ENCODE measurements around the gene BOD1.
"Not testable (repeated sequence)": the region's sequence is repeated elsewhere in the genome, so short reads cannot be mapped to it uniquely, and the experiment has no call there.

BOD1 gene

DNA sequence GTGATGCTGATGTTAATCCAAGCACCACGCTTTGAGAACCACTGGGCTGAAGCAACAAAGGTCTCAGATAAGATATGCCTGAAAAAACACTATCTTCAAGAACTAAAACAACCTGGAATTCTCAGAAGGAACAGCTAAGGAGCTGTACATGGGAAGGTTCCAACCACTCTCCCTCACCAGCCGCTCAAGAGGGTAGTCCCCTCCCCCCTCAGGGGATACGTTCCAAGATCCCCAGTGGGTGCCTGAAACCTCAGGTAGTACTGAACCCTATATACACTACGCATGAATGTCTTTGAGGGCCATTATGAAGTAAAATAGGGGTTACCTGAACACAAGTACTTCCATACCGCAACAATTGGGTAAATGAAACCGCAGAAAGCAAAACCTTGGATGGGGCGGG lies 1.9 kb downstream of the BOD1 start:
- H3K4me3 ChIP-seq (ENCODE audit: low read length) = no peak overlapping the region
- no peak for TF ChIP-seq ZNF274 (IDR thresholded peaks at IDR 0.05; ENCODE audit: low read depth, low read length)

DNA sequence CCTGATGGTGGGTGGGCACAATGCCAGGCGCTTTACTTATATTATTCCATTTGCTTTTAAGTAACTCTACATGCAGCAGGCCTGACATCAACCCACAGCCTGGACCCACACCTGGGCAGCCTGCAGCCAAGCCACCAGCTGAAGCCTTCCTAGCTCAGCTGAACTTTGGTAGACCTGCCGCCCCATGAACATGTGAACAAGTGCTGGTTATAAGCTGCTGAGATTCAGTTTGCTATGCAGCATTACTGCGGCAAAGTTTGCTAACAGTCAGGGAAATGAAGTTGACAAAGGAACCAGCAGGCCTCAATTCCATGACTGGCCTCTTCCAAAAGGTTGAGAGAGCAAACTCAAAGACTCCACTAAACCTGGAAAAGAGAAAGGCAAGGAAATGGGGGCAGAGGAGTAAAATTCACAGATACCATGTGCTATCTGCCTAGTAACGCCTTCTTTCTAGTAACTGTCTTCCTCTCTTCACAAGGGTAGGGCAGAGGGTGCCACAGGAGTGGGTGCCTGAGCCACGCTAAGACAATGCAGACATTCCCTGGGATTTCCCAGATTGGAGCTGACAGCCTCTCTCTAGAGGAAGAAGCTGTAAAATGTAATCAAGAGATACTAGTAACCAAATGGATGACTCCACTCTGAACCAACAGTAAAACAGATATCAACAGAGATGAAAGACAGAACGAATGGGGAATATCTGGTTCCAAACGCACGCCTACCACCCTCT lies 2.9 kb downstream of the BOD1 start:
- H3K4me3 ChIP-seq (ENCODE audit: low read length) = no peak overlapping the region
- no peak for TF ChIP-seq ZNF274 (IDR thresholded peaks at IDR 0.05; ENCODE audit: low read depth, low read length)

DNA sequence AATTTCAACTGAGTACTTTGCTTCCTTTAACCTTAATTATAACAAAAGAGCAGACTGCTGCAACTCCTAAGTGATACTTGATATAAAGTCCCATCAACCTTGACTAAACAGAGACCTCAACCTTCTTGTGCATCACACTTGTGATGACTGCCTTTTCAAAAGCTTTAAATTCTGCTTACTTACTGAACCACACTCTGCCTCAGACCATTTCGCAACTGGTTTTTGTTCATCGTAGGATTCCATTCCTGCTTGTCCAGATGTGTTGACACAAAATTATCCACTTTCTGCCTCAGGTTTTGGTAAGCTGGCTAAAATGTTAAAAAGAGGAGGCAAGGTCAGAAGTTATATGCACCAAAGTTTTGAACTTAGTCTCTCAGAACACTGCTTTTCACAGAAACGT lies 3.5 kb downstream of the BOD1 start:
- no peak for TF ChIP-seq ZNF274 (IDR thresholded peaks at IDR 0.05; ENCODE audit: low read depth, low read length)
- no peak overlapping the region for H3K4me3 ChIP-seq (ENCODE audit: low read length)

DNA sequence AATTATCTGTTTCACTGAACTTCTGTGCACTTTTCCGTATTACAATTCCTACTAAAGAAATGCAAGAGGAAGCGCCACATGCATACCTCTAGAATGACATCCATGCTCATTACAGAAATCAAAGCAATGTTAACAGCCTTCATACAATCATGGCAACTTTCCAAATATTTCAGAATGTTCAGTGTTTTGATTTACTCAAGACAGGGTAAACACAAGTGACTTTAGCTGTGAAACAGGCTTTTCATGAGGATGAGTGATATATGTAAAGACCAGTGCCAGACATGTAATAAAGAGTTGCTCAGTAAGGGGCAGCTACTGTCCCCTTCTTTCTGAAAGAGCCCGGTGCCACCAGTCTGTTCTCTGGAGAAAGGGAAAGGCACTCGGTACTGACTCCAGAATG lies 4.7 kb downstream of the BOD1 start:
- H3K4me3 ChIP-seq (ENCODE audit: low read length) = no peak overlapping the region
- TF ChIP-seq ZNF274 (IDR thresholded peaks at IDR 0.05; ENCODE audit: low read depth, low read length) = no peak

DNA sequence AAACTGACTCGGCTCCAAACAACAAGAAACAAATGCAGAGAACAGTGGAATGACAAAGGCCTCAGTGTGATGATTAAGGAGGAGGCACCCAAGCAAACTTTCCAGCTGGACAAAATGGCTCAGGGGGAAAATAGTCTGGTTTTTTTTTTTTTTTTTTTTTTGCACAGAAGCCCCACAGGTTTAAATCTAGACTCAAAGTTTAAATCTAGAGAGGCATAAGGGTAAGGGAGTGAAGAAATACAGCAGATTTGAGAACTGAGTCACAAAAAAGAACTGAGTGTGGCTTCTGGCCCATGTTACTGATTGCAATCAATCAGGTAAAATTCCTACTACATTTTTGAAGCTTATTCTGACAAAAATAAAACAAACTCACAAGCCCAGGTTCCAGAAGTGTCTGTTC lies 12.3 kb downstream of the BOD1 start:
- TF ChIP-seq ZNF274 (IDR thresholded peaks at IDR 0.05; ENCODE audit: low read depth, low read length) = no peak
- no peak overlapping the region for H3K4me3 ChIP-seq (ENCODE audit: low read length)

DNA sequence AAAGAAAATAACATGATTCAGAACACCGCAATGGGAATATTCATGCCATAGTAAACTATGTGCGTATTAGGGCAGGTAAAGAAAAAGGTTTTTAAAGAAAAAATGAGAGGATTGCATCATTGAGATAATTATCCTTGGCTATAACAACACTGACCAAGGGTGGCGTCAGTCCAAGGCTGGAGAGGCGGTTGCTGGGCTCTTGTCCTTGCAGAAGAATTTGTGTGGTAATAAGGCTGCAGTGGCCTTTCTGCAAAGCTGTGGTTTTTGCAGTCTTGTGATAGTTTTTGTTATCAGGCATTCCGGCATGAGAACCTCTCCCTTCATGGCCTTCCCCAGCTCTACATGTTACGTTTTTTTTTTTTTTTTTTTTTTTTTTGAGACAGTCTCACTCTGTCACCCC lies 14.0 kb downstream of the BOD1 start:
- H3K4me3 ChIP-seq (ENCODE audit: low read length) = no peak overlapping the region
- TF ChIP-seq ZNF274 (IDR thresholded peaks at IDR 0.05; ENCODE audit: low read depth, low read length) = no peak

DNA sequence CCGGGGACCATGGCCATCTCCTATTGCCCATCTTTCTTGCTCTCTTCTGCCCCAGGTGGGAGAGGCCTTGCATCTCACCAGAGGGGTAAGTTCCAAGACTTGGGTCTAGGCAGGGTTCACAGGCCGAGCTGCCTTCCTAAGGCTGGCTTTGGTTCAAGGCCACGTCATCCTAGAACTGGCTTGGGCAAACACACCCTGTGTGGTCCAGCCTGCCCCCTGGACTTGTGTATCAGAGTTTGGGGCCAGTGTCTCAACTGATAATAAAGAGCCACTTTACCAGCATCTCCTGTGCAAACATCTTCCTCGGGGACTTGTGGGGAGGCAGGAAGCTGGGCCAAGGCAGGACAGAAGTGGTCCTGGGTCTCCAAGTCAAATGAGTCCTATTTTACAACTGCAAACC lies 17.8 kb downstream of the BOD1 start:
- H3K4me3 ChIP-seq (ENCODE audit: low read length) = no peak overlapping the region
- no peak for TF ChIP-seq ZNF274 (IDR thresholded peaks at IDR 0.05; ENCODE audit: low read depth, low read length)

DNA sequence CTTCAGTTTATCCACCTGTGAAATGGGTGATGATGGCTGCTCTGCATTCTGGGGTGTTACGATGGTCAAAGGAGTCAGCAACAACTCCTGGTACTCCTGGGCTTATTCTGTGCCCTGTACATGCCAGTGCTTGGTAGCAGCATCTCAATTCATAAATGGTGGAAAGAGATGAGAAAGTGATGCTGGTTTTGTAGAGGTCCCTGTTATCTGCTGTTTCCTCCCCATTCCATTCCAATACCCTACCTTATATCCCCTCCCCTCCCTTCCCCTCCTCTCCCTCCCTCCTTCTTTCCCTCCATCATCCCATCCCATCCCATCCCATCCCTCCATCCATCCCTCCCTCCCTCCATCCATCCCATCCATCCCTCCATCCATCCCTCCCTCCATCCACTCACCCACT lies 19.1 kb downstream of the BOD1 start:
- TF ChIP-seq ZNF274 (IDR thresholded peaks at IDR 0.05; ENCODE audit: low read depth, low read length) = no peak
- no peak overlapping the region for H3K4me3 ChIP-seq (ENCODE audit: low read length)

DNA sequence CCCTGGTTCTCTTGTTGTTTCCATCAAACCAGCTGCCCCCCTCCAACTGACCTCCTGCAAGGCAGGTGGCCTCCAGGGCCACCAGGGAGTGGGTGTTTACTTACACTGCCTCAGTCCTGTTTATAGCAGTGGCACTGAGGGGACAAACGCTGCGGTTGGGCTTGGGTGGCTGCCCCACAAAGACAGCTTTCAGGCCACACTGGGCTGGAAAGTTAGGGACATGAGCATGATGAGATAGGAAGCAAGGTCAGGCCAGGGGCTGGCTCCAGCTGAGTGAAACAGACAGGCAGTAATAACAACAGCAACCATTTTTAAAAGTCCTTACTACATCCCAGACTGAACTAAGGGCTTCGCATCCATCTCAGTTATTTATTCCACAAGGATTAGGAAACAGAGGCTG lies 20.6 kb downstream of the BOD1 start:
- H3K4me3 ChIP-seq (ENCODE audit: low read length) = no peak overlapping the region
- TF ChIP-seq ZNF274 (IDR thresholded peaks at IDR 0.05; ENCODE audit: low read depth, low read length) = no peak

DNA sequence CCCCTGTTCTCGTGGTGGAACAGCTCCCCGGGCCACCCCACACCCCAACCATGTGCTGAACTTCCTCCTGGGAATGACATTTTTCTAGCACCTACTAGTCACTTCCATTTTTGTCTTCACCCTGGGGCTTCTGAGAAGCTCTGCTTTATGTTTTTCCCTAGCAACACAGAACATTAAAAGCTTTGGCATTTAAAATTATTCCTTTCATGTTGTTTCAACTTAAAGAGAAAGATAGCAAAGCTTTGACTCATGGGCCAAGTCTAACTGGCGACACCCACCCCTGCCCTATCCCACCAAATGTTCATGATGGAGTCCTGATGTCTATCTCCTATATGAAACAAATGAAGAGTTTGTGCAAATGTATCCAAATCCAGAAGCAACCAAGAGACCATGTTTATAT lies 22.4 kb downstream of the BOD1 start:
- H3K4me3 ChIP-seq (ENCODE audit: low read length) = no peak overlapping the region
- TF ChIP-seq ZNF274 (IDR thresholded peaks at IDR 0.05; ENCODE audit: low read depth, low read length) = no peak

DNA sequence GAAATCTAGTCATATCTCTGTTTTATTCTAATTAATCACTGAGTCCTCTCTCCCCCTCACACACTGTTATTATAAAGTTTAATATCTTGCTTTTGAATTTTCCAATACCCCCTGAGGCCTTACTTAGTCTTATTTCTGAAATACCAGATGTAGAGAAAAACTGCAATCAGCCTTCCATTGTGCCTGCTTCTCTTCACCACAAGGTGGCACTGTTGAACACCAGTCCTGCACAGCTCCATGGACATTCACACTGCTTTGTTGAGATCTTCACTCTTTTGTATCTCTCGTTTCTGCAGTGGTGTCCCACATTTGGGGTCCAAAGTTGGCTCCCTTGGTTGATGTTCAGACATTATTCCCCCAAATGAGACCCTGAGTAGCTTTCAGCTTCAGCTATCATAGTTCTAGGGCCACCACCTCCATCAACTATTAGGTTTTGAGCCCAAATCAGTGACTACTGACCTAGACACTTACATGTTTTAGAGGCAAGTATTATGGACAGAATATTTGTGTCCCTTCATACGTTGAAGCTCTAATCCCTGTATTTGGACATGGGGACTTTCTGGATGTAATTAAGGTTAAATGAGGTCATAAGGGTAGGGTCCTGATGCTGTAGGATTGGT lies 24.3 kb downstream of the BOD1 start:
- H3K4me3 ChIP-seq (ENCODE audit: low read length) = no peak overlapping the region
- no peak for TF ChIP-seq ZNF274 (IDR thresholded peaks at IDR 0.05; ENCODE audit: low read depth, low read length)

DNA sequence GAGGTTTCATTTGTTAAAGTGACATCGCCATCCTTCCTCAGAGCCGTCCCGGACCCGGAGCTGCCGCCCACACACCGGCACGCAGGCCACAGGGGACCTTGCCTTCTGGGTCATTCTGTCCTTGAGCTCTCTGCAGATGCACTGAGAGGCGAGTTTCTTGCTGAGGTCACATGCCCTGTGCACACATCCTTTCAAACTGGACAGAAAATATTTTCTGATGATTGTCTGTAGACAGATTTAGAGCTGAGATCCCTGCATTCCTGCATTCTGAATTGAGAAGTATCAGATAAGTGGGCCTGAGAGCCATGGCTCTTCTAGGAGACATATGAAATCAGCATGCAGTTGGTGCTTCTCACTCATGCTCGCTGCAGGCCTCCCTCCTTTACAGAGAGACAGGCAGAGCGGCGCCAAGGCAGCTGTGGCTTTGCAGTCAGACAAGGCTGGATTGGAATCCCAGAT lies 25.4 kb downstream of the BOD1 start:
- TF ChIP-seq ZNF274 (IDR thresholded peaks at IDR 0.05; ENCODE audit: low read depth, low read length) = no peak
- H3K4me3 ChIP-seq (ENCODE audit: low read length) = no peak overlapping the region

DNA sequence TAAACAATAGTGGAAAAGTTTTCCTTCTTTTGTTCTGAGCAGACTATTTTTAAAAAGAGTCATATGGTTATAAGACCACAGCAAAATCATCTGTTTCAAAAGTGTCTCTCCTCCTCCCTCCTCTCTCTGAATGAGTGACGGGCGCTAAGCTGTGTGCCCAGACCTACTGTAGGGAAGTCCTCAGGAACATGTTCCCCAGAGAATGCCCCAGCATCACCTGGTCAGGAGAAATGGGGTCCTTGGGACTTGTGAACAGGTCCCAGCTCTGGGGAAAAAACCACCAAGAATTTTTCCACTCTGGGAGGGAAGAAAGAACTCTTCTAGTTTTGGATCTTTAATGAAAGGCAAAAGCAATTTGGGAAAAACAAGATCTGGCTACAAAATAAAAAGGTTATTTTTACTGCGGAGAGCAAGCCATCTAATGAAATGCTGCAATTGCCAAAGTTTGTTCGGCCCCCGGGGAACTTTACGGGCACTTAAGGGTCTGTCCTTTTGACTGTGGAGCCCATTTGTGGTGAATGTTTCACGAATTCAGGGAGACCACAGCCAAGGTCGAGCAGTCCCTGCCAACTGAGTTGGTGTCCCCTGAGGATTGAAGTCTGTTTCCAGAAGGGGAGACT lies 25.9 kb downstream of the BOD1 start:
- H3K4me3 ChIP-seq (ENCODE audit: low read length) = no peak overlapping the region
- no peak for TF ChIP-seq ZNF274 (IDR thresholded peaks at IDR 0.05; ENCODE audit: low read depth, low read length)

DNA sequence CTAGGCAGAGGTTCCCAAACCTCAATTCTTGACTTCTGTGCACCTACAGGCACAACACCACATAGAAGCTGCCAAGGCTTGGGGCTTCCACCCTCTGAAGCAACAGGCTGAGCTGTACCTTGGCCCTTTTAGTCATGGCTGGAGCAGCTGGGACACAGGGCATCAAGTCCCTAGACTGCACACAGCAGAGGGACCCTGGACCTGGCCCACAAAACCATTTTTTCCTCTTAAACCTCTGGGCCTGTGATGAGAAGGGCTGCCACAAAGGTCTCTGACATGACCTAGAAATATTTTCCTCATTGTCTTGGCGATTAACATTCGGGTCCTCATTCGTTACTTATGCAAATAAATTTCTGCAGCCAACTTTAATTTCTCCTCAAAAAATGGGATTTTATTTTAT lies 30.3 kb downstream of the BOD1 start:
- not testable (repeated sequence) for H3K4me3 ChIP-seq (ENCODE audit: low read length)

DNA sequence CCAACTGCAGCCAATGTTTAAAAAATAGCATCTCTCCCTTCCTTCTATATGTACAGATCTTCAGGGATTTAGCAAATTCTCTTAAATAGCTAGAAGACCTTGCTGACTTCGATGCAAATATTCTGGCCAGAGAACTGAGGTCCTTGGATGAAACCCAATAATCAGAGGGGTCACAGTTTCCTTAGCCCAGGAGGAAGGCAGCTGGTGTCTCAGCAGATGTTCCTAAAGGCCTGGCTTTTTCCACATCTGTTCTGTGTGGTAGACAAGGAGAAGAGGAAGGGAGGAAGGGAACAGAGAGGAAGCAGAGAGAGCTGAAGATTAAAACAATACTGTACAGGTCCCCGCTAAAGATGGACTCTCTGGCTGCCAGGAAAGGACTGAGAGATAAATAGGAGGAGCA lies 33.1 kb downstream of the BOD1 start:
- TF ChIP-seq ZNF274 (IDR thresholded peaks at IDR 0.05; ENCODE audit: low read depth, low read length) = no peak
- H3K4me3 ChIP-seq (ENCODE audit: low read length) = no peak overlapping the region

All from GM08714 (cell line).